GM18909 (cell line): ENCODE measurements around the gene IL1RL1.
"Not testable (repeated sequence)": the region's sequence is repeated elsewhere in the genome, so short reads cannot be mapped to it uniquely, and the experiment has no call there.

Source experiments
- ATAC-seq: cut with Tn5 transposase; IDR thresholded peaks from one replicate; pipeline ENCODE4 v1.9.1; 2021; ENCODE audit warnings: mild to moderate bottlenecking; ENCODE audit not compliant: unreplicated experiment, poor library complexity

Gene IL1RL1

DNA sequence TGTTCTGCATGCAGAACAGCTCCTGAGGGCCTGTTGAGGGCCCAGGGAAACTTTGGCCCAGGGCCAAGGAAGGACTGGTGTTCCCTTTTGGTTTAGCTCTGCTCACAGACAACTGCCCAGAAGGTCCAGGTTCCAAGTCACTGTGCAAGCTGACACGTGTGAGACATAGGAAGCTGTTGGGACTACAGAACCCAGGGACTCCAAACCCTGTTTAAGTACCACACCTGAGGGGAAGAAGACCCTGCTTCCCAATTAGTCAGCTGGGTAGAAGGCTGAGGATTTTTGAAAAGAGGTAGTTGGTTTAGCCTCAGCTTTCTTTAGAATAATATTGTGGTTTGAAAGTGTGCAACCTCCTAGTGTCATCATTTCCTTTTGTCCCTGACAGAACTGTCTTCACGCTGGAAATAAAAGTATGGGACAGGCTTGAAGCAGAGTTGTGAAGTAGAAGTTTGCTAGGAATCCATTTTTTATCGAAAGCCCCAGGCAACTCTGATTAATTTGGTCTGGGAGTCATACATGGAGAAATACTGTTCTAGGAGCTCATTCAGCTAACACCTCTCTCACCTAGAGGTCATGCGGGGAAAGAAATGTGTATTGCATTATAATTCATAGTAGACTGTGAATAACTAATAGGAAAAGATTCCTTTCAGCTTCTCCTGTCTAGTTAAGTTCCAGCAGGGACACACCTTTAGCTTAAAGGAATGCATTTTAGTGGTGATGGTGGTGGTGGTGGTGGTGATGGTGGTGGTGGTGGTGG lies 19.9 kb upstream of the IL1RL1 start:
- ATAC-seq = no peak

DNA sequence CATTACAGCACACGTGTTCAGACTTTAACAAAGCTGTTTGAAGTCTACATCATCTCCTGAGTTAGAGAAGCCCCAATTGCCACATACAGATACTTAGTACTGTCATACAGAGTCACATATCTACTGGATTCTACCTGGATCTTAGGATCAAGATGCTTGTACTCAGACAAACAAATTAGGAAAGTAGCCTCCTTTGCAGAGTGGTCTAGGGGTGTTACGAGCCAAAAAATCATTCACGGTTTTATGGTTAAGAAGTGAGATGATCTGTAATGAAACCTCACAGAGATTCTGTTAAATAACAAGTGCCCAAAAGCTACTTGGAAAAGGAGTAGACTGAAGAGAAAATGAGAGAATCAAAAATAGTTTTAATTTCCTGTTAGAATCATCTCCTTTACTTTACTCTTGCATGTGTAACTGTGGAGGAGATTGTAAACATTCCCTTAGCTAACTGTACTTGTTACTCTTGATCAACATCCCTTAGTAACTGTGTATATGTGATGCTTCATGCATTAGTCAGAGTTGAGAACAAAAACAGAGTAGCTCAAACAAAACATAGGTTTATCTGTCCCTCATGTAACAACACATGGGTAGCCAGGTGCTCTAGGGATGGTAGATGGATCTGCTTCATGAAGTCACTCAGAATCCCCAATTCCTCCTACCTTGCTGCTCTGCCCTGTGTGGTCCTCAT lies 16.4 kb upstream of the IL1RL1 start:
- no peak for ATAC-seq

DNA sequence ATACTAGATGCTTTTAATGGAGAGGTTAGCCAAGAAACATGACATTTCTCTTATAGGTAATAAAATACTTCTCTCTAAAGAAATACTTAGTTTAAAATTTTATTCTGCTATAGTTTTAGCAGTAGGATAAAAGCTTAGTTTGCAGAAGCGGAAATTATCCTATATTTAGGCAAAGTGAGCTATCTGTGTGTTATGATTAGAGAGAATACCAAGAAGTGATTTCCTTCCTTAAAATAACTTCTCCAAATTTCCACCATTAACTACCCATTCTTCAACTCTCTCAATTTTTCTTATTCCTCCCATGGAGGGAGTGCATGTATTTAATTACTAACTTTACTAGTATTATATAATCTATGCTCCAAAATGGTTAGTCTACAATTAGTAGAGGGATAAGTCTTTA lies 15.8 kb upstream of the IL1RL1 start:
- ATAC-seq = no peak

DNA sequence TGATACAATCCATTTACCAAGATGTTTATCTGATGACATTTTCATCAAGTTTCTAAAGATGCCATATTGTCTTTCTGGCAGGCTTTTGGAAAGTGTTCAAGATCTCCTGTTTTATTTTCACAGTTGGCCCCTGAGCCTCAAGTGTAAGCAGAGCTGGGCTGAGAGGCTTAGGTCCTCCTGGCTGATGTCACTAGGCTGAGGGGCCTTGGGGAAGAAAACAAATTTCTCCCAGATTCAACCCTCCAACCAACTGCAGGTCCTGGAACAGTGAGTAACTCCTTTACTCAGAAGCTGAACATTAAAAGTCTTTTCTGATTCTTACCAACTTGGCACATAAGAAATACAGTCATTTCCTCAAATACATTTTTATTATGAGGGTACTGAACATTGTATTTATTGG lies 14.9 kb upstream of the IL1RL1 start:
- no peak for ATAC-seq

DNA sequence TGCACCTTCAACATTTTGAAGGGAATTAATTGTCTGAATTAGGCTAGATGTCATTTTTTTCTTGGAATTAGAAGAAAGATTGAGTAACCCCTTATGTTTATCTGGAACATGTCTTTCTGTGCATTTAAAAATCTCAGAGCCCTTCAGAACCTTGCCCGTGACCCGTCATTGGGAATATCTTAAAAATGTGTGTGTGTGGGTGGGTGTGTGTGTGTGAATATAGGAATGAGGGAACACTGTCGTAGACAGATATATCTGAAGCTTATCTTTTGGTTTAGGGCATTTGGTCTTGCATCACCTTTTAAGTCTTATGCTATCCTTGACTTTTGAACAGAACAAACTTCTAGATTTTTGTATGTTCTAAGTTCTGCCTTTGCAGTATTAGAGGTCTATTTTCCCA lies 13.5 kb upstream of the IL1RL1 start:
- no peak for ATAC-seq

DNA sequence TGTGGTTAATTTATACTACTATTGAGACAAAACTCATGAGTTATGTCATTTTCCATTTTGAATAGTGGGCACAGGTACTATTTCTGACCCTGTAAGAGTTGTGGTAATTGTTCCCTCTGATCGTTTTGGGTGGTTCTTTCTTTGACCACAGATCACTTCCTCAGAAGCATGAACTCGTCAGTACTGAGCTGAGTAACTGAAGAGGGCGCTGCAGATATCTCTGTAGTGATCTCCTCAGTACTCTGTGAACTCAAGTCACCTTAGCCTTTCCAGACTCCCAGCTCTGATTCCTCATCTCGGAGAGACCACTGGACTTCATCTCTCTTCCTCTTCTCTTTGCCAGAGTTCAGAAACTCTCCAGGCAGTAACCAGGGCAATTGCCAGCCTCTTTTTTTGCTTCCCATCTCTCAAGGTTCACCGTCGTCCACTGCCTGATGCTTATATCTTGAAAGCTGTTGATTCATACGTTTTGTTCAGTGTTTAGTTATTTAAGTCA lies 9.4 kb upstream of the IL1RL1 start:
- peak; percentile 84 for ATAC-seq

DNA sequence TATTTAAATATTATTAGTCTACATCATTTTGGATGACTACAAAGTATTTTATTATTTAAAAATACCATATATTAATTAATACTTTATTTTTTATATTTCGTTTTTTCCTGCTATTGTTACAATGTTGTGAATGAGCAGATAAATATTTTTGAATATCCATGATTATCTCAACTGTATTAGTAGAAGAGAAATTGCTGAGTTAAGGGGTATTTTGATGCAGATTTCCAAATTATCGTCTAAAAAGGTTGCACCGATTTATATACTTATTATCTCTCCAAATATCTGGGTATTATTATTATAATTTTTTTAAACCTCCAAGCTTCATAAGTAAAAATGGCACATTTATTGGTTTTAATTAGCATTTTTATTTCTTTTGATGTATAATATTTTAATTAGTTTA lies 8.9 kb upstream of the IL1RL1 start:
- ATAC-seq = no peak

DNA sequence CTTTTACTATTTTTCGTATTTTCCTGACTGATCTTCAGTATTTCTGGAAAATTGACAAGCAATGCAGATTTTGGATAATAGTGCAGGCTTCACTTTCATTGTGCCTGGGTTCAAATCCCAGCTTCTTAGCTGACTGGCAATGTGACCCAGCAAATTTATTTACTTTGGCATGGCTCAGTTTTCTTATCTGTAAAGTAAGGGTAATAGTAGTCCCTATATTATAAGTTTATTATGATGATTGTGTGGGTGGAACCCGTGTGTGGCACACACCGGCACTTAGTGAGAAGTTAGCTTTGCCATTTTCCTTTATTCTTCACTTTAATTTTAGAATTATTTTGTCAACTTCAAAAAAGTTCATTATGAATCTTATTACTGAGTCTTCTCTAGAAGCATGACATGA lies 7.8 kb upstream of the IL1RL1 start:
- ATAC-seq = no peak

DNA sequence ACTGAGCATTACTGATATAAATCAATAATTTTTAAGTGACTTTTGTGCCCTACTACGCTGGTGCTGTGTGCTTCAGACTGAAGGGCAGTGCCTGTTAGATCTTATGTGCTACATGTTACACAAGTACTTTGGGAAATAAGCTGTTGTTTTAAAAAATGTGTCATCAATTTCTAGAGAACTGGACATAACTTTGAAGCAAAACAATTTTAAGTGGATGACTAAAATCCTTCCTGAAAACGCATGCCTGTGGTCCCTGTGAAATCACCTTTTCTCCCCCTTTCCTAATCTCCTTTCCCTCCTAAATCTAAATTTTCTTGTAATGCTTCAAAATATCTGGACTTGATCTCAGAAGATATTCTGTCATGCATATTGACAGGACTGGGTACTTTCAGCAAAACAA lies 7.1 kb upstream of the IL1RL1 start:
- ATAC-seq = no peak

DNA sequence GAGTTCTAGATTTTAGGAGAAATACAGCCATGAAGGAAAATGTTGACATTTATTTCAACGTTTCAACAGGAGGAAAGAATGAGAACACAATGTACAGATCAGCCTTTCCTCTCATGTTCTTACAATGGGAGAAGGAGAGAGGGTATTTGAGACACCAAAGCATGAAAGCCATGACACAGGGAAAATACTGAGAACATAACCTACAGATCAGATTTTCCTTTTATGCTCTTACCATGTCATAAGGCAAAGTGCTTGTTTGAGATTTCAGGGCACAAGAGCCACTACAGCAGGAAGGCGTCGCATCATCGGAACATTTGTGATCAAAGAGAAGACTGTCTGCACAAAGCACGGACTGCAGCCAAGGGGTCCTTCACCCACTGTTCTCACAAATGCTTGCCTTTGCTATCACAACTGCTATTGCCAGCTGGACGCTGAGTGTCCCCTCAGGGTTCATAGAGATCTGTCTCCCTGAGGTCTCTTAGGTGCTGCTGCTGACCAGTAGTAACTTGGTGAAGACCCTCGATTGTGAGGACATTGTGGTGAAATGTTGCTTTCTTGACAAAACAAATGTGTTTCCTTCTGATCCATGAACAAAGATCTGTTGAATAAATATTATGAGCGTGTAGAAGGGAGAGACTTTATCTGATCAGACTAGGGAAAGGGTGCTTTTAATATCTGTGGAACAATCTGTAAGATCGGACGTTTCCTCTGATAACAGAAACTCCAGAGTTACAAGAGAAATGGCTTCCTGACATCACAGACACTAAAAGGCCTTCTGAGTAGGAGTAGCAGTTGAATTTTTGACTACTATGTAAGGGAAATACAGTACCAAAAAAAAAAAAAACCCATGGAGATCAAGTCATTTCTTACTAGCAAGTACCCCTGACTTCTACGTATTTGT lies 6.4 kb upstream of the IL1RL1 start:
- no peak for ATAC-seq

DNA sequence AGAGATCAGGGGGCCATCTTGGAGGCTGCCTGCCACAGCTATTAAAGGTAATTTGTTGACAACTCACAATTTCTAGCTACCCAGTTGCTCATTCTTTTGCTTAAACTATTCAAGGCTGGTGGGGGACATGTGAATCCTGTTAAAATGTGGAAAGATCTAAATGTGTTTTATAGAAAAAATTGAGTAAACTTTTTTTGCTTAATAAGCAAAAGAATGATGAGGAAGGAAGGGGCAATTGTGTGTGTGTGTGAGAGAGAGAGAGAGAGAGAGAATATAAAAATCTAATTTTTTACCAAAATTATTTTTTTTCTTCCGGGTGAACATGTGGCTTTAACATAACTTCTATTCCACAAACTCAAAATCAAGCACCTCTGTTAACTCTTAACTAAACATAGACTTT lies 5.2 kb upstream of the IL1RL1 start:
- no peak for ATAC-seq

DNA sequence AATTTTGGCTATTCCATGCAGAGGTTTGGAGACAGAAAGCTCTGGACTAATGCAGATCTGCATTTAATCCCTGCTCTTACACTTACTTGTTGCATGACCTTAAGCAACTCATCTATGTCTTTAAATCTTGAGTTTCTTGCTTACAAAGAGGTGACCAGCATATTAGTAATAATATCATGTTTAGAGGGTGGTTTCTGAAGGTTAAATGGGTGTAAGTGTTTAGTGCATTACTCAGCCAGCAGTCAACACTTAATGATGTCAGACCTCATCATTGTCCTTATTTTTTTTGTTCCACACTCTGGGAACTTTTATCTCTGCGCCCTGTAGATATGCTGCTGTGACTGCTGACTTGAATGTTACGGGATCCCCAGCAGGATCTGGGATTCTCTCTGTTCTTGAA lies 1.7 kb downstream of the IL1RL1 start:
- no peak for ATAC-seq

DNA sequence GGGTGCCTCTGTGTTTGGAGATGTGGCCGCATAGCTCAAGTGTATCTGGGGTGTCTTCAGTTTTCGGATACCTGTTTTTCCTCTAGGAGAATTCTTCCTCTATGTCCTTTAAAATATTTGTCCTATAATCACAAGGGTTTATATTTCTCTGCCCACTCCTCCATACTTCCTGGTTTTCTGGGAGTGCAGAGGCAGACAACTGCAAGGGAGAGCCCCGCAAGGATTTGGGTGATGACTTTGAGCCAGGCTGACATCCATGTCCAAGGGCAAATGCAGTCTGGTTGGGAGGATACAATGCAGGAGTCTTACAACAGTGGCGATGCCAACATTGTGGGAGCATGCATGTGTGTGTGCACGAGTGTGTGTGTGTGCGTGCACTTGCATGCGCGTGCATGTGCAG lies 2.1 kb downstream of the IL1RL1 start:
- ATAC-seq = no peak

DNA sequence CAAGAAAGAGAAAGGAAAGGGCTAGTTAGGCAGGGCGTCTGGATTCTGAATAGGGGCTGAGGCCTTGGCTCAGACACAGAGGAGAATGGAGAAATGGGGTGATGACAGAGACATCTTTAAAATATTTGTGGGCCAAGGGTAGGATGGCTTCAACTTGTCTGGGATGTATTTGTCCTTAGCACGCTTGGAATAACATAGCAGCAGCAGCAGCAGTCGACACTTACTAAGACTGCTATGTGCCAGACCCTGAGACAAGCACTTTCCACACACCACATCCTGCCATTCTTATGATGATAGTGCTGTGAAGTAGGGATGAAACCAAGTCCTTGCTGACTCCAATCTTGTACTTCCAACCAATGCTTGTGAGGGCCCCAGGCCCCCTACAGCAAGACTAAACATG lies 2.6 kb downstream of the IL1RL1 start:
- ATAC-seq = no peak

DNA sequence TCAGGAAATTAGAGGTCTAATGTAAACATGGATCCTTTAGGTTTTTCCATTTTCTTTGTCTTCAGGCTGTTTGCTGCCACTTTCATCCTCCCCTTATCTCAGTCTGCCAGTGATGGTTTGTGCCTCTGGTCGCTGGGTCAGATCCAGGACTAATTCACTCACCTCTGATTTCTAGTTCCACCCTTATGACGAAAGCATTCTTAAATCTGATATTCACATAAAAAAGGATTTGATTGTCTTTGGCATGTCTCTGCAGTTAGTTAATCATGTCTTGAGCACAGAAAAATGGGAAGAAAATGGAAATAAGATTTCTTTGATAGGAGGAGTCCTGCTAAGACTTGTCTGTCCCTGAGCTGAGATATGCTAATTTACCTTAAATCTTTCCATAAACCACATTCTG lies 4.6 kb downstream of the IL1RL1 start:
- ATAC-seq = no peak

DNA sequence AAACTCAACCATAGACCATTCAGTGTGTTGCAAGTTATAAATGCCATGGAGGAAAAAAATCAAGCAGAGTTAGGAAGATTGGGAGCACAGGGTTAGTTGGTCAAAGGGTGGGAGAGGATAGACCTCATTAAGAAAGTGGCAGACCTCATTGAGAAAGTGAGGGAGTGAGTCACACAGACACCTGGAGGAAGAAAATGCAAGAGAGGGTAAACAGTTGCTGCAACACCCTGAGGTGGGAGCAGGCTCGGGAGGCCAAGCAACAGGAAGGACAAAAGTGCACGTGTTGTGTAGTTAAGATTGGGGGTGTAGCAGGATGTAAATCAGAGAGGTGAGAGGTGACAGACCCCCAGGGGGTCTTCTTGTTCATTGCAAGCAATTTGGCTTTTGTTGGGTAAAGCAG lies 6.4 kb downstream of the IL1RL1 start:
- no peak for ATAC-seq

DNA sequence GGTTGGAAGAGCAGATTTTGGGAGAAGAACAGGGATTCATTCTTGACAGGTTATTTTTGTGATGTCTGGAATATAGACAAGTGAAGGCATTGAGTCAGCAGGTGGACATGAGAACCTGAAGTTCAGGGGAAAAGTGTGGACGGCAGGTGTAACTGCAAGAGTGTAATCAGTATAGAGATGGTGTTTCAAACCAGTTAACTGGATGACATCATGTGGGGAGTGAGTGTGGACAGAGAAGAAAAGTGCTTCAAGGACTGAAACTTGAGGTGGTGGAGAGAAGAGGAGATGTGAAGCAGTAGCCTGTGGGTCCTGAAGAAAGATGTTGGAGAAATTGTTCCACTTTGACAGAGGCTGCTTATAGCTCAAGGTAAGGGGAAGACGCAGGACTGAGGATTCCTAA lies 7.1 kb downstream of the IL1RL1 start:
- ATAC-seq = no peak

DNA sequence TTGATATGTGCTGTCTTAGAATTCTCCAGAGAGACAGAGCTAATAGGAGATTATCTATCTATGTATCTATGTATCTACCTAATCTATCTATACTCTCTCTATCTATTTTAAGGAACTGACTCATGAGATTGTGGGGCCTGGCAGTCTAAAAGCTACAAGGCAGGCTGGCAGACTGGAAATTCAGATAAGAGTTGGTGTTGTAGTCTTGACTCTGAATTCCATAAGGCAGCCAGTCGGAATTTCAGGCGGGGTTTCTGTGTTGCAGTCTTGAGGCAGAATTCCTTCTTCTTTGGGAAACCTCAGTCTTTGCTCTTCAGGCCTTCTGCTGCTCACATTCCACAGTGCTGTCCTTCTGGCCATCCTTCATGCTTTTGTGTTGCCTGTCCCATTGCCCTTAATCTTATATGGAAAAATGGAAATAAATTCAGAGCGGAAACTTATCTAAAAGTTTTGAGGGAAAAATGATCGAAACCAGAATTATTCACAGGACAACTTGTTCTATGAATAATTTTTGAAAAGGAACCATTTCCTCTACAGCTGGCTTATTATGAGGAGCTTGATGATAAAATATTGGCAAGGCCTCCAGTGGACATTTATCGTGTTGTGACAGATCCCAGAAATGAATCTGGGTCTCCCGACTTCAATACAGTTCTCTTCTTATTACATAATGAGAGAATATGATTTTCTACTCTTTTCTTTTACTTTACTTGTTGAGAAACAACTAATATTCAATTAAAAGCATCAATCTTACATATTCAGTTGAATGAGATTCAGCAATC lies 10.8 kb downstream of the IL1RL1 start:
- ATAC-seq = no peak

DNA sequence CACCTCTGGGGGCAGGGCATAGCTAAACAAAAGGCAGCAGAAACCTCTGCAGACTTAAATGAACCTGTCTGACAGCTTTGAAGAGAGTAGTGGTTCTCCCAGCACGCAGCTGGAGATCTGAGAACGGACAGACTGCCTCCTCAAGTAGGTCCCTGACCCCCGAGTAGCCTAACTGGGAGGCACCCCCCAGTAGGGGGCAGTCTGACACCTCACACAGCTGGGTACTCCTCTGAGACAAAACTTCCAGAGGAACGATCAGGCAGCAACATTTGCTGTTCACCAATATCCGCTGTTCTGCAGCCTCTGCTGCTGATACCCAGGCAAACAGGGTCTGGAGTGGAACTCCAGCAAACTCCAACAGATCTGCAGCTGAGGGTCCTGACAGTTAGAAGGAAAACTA lies 13.6 kb downstream of the IL1RL1 start:
- not testable (repeated sequence) for ATAC-seq

DNA sequence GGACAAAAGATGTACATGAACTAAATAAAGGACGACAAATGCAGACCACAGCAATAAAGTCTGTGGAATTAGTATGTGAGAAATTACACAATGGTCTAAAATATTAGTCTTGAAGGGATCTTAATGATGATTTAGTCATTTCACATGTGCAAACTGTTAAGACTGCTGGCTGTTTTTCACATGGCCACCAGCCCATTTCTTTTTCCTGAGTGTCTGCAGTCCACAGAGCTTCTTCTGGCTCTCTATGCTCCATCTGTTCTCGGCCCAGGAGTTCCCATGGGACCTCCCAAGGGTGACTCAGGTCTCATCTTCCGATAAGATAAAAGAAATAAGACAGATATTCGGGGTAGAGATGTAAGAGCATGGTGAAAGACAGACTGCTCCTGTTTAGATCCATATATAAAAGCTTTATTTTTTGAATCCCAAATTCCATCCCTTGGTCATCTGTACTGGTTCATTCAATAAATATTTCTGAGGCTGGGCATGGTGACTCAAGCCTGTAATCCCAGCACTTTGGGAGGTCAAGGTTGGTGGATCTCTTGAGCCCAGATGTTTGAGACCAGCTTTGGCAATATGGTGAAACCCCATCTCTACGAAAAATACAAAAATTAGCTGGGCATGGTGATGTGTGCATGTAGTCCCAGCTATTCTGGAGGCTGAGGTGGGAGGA lies 20.1 kb downstream of the IL1RL1 start:
- ATAC-seq = no peak
